PFSK-1 (cell line): ENCODE measurements around the gene HIGD2A.

ENCODE experiments used
- POLR2AphosphoS5 ChIP-seq: IDR thresholded peaks from 2 replicates; pipeline ENCODE4 v1.6.1; 2012; ENCODE audit warnings: low read depth, mild to moderate bottlenecking, control low read depth, low read length, moderate library complexity
- SIN3A ChIP-seq: IDR thresholded peaks from 2 replicates; pipeline ENCODE4 v1.6.1; 2012; ENCODE audit warnings: mild to moderate bottlenecking, low read length, moderate library complexity, borderline replicate concordance; ENCODE audit not compliant: insufficient read depth
- TAF1 ChIP-seq: IDR thresholded peaks from 2 replicates; pipeline ENCODE4 v1.6.1; 2012; ENCODE audit warnings: low read length, control low read depth, borderline replicate concordance; ENCODE audit not compliant: insufficient read depth
- TF ChIP-seq, protein P1 (sequence below), 2 experiments: IDR thresholded peaks; 2 replicates each; pipeline versions ENCODE4 v1.6.1 to v1.8.0; 2011 to 2012; ENCODE audit warnings: low read depth in 2 of 2, low read length in 2 of 2, control low read depth in 1 of 2, inconsistent platforms in 1 of 2, mild to moderate bottlenecking in 1 of 2, moderate library complexity in 1 of 2; ENCODE audit not compliant: insufficient read depth in 1 of 2

DNA sequence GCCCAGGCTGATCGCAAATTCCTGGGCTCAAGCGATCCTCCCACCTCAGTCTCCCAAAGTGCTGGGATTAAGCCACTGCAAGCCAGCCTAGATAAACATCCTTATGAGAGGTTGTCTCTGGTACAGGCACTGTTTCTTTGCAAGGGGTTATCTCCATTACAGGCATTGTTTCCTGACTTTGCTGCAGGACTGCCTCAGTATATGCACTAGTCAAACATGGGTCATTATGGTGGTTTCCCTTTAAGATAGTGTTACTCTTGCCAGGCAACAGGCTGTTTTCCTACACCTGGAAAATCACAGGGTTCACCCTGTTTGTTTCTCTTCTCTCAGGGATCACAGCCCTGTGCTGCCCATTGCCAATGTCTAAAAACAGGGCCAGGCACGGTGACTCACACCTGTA is 35.6 kb downstream of the HIGD2A start:
- TF ChIP-seq SIN3A (no peak), TAF1 (no peak), POLR2AphosphoS5 (no peak)
- TF ChIP-seq, protein P1, sequence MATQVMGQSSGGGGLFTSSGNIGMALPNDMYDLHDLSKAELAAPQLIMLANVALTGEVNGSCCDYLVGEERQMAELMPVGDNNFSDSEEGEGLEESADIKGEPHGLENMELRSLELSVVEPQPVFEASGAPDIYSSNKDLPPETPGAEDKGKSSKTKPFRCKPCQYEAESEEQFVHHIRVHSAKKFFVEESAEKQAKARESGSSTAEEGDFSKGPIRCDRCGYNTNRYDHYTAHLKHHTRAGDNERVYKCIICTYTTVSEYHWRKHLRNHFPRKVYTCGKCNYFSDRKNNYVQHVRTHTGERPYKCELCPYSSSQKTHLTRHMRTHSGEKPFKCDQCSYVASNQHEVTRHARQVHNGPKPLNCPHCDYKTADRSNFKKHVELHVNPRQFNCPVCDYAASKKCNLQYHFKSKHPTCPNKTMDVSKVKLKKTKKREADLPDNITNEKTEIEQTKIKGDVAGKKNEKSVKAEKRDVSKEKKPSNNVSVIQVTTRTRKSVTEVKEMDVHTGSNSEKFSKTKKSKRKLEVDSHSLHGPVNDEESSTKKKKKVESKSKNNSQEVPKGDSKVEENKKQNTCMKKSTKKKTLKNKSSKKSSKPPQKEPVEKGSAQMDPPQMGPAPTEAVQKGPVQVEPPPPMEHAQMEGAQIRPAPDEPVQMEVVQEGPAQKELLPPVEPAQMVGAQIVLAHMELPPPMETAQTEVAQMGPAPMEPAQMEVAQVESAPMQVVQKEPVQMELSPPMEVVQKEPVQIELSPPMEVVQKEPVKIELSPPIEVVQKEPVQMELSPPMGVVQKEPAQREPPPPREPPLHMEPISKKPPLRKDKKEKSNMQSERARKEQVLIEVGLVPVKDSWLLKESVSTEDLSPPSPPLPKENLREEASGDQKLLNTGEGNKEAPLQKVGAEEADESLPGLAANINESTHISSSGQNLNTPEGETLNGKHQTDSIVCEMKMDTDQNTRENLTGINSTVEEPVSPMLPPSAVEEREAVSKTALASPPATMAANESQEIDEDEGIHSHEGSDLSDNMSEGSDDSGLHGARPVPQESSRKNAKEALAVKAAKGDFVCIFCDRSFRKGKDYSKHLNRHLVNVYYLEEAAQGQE (IDR thresholded peaks at IDR 0.05; ENCODE audit: insufficient read depth in 1 of 2, low read depth in 2 of 2, low read length in 2 of 2), result no peak
